ENCODE measurements around the gene CLNS1A. TPM values are rescaled to one million over a fixed set of nuclear protein-coding genes. Genes with fewer than 3 reads are reported as not detected.
A peak's percentile ranks its signal among the peaks of the same experiment; 100 is the strongest.
"Not testable (repeated sequence)": the region's sequence is repeated elsewhere in the genome, so short reads cannot be mapped to it uniquely, and the experiment has no call there.

The CLNS1A gene
- total and polyA plus RNA-seq, 10 donors: 66.2 to 111 (median 81.7) TPM

GRCh38 chr11:77642228-77642627 lies 4.6 kb upstream of the CLNS1A start:
- H3K27me3 ChIP-seq (replicated peaks in 1 of 7): no peaks in the 10 kb centered on the region
- no peak overlapping the region for H3K27ac ChIP-seq
- intact Hi-C loops (cut with DNase I; ENCODE audit: low total_unique reads): no loop called here
- peaks cover 0 to 15% (median 7%) of the 10 kb centered on the region in 8 donors for H3K9me3 ChIP-seq
- H3K4me1 ChIP-seq: peaks cover 0 to 10% (median 5%) of the 10 kb centered on the region in 6 donors
- DNase-seq: no peak
- H3K4me3 ChIP-seq: no peak overlapping the region
- 88 to 93% (median 90%) methylated on average over 2 of the region's 2 CpGs for WGBS, 5 donors
- no peak for TF ChIP-seq CTCF (IDR thresholded peaks at IDR 0.05 in 8 of 11, conservative IDR thresholded peaks at IDR 0.05 in 3 of 11)
- TF ChIP-seq POLR2A (IDR thresholded peaks at IDR 0.05): no peak
- no peak for TF ChIP-seq POLR2AphosphoS5 (IDR thresholded peaks at IDR 0.05)
- H3K36me3 ChIP-seq: no peaks in the 10 kb centered on the region

- Histone ChIP-seq H3K36me3 (peaks cover 0 to 11% (median 0%) of the 10 kb centered on the region in 6 donors), H3K27ac (peak overlapping the region in 7 of 8 donors; percentile 65 to 87 (median 84)), H3K27me3 (replicated peaks in 1 of 7) (no peaks in the 10 kb centered on the region), H3K9me3 (peaks cover 0 to 15% (median 7%) of the 10 kb centered on the region in 8 donors), H3K4me1 (peaks cover 13 to 64% (median 43%) of the 10 kb centered on the region in 6 donors), H3K4me3 (peak overlapping the region; percentile 79 to 99 (median 94))
- no peak for TF ChIP-seq POLR2A (IDR thresholded peaks at IDR 0.05)
- TF ChIP-seq POLR2AphosphoS5 (IDR thresholded peaks at IDR 0.05): no peak
- no peak for TF ChIP-seq CTCF (IDR thresholded peaks at IDR 0.05 in 8 of 11, conservative IDR thresholded peaks at IDR 0.05 in 3 of 11)
- intact Hi-C loops (cut with DNase I; ENCODE audit: low total_unique reads): no loop called here
- WGBS, 5 donors: 0 to 4% (median 2%) methylated on average over 14 of the region's 14 CpGs
- DNase-seq: no peak
Observed at GRCh38 chr11:77636731-77637344, 756 bp downstream of the CLNS1A start.

GRCh38 chr11:77633926-77634325 lies 3.7 kb downstream of the CLNS1A start:
- WGBS, 5 donors: 54 to 80% (median 69%) methylated on average over 5 of the region's 5 CpGs
- Histone ChIP-seq H3K36me3 (peaks cover 0 to 18% (median under 1%) of the 10 kb centered on the region in 6 donors), H3K4me1 (peaks cover 21 to 85% (median 59%) of the 10 kb centered on the region in 6 donors), H3K27ac (peak overlapping the region in 6 of 8 donors; percentile 4 to 72 (median 48))
- DNase-seq; H3K27me3 ChIP-seq (replicated peaks in 1 of 7); H3K4me3 ChIP-seq; intact Hi-C loops (cut with DNase I; ENCODE audit: low total_unique reads); H3K9me3 ChIP-seq: not testable (repeated sequence)

- intact Hi-C loops (cut with DNase I; ENCODE audit: low total_unique reads): no loop called here
- TF ChIP-seq POLR2AphosphoS5 (IDR thresholded peaks at IDR 0.05) (no peak), CTCF (IDR thresholded peaks at IDR 0.05 in 8 of 11, conservative IDR thresholded peaks at IDR 0.05 in 3 of 11) (no peak), POLR2A (IDR thresholded peaks at IDR 0.05) (no peak)
- DNase-seq: no peak
- H3K27ac ChIP-seq: peak overlapping the region in 2 of 8 donors; percentile 19 to 50
- WGBS, 5 donors: 66 to 79% (median 71%) methylated on average over 4 of the region's 4 CpGs
- no peak overlapping the region for H3K4me3 ChIP-seq
- no peaks in the 10 kb centered on the region for H3K27me3 ChIP-seq (replicated peaks in 1 of 7)
- peaks cover 11 to 55% (median 35%) of the 10 kb centered on the region in 6 donors for H3K4me1 ChIP-seq
- no peaks in the 10 kb centered on the region for H3K9me3 ChIP-seq
- peaks cover 1 to 53% (median 7%) of the 10 kb centered on the region in 6 donors for H3K36me3 ChIP-seq
Observed at GRCh38 chr11:77630157-77630710, 7.4 kb downstream of the CLNS1A start.

Measured in spleen (tissue), 11 donors.